HG02973 (cell line): ENCODE results near the gene FKBP9.

ENCODE experiments used
- ATAC-seq: cut with Tn5 transposase; IDR thresholded peaks from one replicate; pipeline ENCODE4 v1.9.1; 2021; ENCODE audit warnings: moderate library complexity; ENCODE audit not compliant: unreplicated experiment

The FKBP9 gene

DNA sequence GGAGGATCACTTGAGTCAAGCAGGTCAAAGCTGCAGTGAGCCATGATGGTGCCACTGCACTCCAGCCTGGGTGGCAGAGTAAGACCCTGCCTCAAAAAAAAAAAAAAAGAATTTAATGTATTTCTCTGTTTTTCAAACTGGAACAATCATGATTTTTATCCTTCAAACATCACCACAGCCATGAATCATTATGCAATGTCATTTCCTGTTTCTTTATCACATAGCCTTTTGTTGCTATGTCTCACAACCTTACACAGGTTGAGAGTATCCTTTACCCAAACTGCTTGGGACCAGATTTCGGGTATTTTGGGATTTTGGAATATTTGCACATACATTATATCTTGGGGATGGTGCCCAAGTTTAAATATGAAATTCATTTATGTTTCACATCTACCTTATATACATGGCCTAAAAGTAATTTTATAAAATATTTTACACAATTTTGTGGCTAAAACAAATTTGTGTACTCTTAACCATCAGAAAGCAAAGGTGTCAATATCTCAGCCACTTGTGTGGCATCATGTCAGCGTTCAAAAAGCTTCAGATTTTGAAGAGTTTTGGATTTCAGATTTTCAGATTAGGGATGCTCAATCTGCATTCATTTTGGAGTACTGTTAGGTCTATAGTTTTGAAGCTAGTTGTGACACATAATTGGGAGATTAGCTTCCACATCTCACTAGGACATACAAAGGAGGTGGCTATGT lies 97.2 kb downstream of the FKBP9 start:
- no peak for ATAC-seq

DNA sequence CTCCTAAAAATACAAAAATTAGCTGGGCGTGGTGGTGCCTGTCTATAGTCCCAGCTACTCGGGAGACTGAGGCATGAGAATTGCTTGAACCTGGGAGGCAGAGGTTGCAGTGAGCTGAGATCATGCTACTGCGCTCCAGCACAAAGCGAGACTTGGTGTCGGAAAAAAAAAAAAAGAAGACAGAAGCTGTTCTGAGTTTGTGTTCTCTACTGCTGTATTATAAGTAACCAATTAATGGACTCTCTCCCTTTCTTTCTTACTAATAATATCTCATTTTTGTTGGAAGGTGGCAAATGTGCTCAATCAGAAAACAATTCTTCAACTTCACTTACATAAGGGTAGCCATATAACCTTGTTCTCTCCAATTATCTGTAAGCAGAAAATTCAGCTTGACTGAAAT lies 97.9 kb downstream of the FKBP9 start:
- ATAC-seq = no peak
